Stimulated activated CD4-positive, alpha-beta T cell treated with anti-CD3 and anti-CD28 coated beads, Interleukin-12 subunit alpha, Interleukin-12 subunit beta, amount 100 ng/mL, for 48 hours (primary cell): Measurements from ENCODE around the gene BRD9.
"Not testable (repeated sequence)": the region's sequence is repeated elsewhere in the genome, so short reads cannot be mapped to it uniquely, and the experiment has no call there.

ENCODE experiments used
- DNase-seq, 3 donors: peaks; one replicate each; pipeline ENCODE4 v3.0.0-alpha.2; 2020; ENCODE audit warnings: low read depth in 2 of 3, low spot score in 1 of 3

The BRD9 gene

DNA sequence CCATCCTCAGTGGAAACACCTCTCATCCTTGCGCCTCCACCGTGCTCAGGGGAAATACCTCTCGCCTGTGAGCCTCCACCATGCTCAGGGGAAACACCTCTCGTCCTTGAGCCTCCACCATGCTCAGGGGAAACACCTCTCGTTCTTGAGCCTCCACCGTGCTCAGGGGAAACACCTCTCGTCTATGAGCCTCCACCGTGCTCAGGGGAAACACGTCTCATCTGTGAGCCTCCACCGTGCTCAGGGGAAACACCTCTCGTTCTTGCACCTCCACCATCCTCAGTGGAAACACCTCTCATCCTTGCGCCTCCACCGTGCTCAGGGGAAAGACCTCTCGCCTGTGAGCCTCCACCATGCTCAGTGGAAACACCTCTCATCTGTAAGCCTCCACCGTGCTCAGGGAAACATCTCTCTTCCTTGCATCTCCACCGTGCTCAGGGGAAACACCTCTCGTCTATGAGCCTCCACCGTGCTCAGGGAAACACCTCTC is 46.0 kb downstream of the BRD9 start:
- peak in 1 of 3 donors; percentile 27 for DNase-seq

- not testable (repeated sequence) for DNase-seq
These were observed 46.7 kb downstream of the BRD9 start for GRCh38 chr5:845676-846601.

DNA sequence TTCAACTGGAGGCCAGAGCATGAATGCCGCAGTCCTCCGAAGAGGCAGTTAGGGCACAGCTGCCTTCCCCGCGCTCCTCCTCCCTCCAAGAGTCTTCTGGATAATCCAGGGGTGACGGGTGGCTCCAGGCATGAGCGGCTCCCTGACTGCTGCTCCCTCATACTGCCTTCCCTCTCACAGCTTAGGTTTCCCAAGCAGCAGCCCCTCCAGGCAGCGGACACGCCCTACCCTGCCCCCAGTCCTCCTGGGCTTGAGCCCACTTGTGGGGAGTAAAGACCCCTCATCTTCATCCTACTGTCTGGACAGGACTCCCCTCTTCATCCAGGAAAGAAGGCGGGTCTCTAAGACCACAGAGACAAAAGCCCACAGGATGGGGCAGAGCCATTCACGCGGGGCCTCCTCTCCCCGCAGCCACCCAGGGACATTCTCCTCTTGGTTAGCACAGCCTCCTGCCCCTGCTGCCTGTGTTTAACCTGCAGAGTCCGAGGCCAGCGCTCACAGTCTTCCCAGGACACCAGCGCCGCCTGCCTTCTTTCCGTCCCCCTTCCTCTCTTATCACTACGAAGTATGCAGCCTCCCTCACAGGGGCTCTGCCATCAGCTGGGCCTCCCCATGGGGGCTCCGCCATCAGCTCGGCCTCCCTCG is 47.4 kb downstream of the BRD9 start:
- not testable (repeated sequence) for DNase-seq

DNA sequence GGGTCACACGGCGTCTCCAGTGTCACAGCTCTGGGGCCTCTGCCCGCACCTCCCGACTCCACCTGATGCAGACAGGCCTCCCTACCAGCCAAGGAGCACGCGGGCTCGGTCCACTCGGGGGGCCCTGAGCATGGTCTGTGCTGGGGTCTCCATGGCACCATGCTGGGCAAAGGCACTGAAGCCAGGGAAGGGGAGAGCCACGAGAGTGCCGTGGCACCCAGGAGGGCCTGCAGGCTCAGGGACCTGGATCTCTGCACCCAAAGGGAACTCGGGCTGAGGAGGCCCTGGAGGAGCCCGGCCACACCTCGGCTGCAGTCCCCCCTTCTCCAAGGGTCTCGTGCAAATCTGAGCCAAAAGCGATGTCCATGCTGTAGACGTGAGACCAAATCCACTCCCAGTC is 48.2 kb downstream of the BRD9 start:
- not testable (repeated sequence) for DNase-seq

- DNase-seq: not testable (repeated sequence)
These were observed 48.7 kb downstream of the BRD9 start for GRCh38 chr5:843926-844325.

GRCh38 chr5:843371-843770 is 49.2 kb downstream of the BRD9 start:
- DNase-seq: not testable (repeated sequence)

GRCh38 chr5:842402-843221 is 50.0 kb downstream of the BRD9 start:
- DNase-seq: not testable (repeated sequence)

DNA sequence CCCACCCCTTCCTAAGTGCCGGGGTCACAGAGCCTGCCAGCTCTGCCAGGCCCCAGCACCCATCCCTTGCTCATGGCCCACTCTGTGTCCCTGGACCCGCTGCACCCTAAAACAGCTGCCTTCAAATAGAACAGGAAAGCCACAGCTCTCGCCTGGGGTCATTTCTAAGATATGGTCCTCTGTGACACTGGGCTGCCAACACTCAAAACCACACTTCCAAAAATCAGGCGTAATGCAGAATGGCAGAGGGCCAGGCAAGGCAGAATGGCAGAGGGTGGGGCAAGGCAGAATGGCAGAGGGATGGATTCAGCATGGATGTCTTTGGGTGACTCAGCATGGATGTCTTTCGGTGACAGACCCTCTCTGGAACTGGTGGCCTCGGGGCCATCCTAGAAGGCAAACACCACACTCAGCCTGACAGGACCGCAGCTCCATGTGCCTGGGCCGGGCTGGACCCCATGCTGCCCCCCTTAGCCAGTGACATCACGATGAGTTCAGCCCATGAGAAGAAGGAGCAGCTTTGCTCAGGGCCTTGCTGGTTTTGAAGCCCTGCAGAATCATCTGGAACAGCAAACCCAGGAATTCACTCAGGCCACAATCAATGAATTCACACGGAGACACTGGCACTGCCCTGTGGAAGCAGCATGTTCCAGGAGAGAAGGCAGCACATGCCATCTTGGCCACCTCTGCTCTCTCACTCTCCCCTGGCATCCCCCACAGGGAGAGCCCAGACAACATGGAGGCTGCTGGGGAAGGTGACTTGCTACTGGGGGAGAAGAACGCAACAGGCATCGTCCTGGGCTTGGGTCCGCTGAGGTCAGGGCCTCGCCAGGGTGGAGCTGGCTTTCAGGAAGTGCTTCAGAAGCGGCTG is 50.8 kb downstream of the BRD9 start:
- DNase-seq: not testable (repeated sequence)

DNA sequence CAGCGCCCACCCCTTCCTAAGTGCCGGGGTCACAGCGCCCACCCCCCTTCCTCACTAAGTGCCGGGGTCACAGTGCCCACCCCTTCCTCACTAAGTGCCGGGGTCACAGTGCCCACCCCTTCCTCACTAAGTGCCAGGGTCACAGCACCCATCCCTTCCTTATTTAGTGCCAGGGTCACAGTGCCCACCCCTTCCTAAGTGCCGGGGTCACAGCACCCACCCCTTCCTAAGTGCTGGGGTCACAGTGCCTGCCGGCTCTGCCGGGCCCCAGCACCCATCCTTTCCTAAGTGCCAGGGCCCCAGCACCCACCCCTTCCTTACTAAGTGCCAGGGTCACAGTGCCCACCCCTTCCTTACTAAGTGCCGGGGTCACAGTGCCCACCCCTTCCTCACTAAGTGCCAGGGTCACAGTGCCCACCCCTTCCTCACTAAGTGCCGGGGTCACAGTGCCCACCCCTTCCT is 51.6 kb downstream of the BRD9 start:
- not testable (repeated sequence) for DNase-seq

DNA sequence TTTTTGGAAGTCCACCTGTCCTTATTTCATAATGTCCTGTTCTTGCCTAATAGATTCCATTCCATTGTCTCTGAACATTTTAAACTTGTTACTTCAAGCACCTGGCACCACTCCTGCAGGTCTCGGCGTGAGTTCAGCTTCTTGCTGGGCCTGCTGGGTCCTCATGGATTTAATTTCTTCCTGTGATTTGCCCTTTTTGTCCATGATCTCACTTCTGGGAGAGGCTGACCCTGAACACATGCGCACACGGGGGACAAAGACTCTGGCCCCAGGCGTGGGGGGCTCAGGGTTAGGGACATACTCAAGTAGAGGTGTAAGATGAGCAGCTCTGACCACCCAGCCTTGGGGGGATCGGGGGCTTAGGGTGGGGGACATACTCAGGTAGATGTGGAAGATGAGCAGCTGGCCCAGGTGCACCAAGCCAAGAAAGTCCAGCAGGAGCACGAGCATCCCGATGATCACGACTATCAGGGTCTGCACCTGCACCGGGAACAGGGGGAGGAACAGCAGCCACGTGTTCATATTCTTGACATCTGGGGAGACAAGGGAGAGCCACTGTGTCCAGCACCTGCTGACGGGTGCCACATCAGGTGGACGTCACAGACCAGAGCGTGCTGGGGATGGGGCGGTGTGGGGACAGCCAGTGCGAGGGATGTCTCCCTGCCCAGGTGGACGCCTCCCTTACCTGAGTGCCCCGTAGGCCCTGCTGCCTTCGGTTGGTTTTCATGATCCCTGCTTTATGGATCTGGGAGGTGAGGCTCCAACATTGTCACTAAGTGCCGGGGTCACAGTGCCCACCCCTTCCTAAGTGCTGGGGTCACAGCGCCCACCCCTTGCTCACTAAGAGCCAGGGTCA is 52.3 kb downstream of the BRD9 start:
- not testable (repeated sequence) for DNase-seq

DNA sequence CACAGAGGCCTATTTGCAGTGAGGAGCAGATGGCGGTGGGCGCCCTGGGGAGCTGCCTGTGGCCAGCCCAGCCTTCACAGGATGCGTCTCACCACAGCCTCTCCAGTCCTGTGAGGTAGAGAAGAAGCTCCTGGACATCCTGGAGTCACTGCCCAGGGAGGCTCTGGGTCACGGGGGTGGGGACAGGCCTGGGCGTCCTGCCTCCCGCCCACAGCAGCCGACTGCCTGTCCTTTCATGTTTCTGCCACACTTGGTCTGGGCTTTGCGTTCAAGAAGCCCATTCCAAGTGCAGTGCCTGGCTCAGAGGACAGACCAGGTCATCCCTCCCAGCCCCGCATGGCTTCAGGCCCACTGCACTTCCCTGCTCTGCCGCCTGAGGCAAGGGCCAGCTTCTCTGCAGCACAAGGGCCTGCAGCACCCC is 54.2 kb downstream of the BRD9 start:
- DNase-seq: not testable (repeated sequence)

DNA sequence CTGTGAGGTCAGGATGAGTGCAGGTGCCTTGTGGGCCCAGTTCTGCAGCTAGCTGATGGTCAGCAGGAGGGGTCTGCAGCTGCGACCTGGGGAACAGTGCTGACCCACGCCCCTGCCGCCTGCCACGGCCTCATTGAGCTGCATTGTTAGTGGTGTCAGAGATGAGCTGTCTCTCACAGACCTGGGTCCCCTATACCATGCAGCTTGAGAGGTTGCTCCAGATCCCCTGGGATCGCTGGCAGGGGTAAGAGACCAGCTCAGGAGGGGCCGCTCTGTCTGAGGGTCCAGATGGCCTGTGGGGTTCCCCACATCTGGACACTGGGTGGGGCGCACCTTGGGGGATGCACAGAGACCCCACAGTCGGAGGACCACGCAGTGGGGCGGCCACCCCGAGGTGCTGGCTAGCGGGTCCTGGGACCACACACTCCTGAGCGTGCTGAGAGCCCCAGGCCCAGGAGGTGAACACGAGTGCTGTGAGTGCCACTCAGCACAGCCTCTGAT is 54.9 kb downstream of the BRD9 start:
- DNase-seq: not testable (repeated sequence)

DNA sequence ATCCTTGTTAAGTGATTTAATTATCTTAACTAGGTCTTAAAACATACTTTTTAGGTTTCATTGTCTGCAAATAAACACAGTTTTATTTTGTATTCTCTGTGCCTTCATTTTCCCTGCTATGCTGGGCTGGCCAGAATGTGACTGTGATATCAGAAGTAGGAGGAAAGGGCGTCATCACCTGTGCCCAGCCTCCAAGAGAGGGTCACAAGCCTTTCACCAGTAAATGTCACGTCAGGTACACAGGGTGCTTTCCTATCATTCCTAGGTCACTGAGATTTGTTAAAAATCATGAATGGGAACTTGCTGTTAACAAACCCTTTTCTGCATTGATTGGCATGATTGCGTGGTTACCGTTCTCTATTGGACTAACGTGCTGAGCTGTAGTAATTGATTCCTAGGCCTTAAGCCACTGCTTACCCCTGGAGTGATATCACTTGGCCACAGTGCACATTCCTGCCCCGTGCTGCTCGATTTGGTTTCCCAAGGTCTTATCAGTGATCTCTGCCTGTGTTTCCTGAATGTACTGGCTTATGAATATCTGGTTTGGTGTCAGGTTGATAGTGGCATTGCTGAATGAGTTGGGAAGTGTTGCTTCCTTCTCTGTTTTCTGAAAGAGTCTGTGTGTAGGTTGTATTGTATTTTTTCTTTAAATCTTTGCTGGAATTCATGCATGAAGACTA is 56.5 kb downstream of the BRD9 start:
- DNase-seq: not testable (repeated sequence)

DNA sequence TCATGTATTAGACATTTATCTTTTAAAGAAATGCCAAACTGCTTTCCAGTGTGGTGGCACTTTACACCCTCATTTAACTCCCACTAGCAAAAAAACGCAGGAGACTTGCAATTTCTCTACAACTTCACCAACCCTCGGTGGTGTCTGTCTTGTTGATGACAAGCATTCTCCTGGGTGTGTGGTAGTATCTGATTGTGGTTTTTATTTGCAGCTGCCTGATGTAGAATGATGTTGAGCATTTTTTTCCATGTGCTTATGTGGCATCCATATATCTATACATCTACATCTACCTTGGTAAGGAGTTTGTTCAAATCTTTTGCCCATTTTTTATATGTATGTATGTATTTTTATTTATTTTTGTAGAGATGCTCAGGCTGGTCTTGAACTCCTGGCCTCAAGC is 58.6 kb downstream of the BRD9 start:
- DNase-seq: not testable (repeated sequence)

- not testable (repeated sequence) for DNase-seq
These were observed 64.4 kb downstream of the BRD9 start for GRCh38 chr5:828194-828593.

DNA sequence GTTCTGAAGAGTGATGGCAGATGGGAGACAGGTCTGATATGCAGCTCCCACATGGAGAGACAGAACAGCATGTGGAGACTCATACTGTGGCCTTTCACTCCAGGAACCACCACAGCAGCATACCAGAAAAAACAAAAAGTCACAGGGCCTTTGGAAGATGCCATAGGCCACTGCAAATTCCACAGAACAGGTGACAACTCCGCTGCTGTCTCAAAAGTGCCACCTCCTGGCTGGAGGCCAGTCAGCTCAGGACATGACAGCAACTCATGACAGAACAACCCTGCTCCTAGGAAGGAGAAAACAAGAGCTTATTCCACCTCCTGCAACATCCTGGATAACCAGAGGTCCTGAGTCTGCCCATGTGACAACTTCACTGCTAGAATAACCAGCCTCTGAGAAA is 67.1 kb downstream of the BRD9 start:
- DNase-seq: not testable (repeated sequence)

DNA sequence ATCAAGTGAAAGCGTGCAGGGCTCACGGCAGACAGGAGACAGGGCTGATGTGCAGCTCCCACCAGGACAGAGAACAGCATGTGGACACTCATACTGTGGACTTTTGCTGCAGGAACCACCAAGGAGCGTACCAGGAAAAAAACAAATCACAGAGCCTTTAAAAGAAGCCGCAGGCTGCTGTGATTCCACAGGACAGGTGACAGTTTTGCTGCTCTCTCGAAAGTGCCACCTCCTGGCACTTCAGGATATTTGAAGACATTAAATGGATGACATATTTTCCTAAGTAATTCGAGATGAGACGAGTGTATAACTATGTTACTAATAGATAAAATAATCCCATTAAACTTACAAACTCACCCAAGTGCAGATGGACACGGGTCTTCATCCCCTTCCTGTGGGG is 71.1 kb downstream of the BRD9 start:
- no peak for DNase-seq

DNA sequence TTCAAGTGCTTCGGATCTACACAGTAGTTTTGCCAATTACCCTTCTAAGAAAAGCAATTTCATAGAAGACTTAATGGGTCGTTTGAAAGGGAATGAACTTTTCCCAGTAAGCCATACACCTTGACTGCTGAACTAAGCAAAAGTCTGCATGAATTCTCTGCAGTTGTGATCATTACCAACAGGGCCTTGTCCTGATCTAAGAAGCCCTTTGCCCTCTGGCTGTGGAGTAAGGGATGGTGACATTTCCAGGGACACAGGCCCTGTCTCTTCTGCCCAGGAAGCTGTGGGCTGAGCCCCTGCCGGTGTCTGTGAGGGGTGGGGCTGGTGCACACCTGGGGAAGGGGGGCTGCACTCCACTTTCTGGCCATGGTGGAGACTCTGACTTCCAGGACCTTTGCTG is 72.4 kb downstream of the BRD9 start:
- no peak for DNase-seq
